MCF 10A (cell line): Measurements from ENCODE around the gene B3GAT1. TPM values are rescaled to one million over a fixed set of nuclear protein-coding genes. Genes with fewer than 3 reads are reported as not detected.
"Not testable (repeated sequence)": the region's sequence is repeated elsewhere in the genome, so short reads cannot be mapped to it uniquely, and the experiment has no call there.

Experiments used
- BruUV-seq: library from RNA; stranded (reverse); fragments of 400-500 nt; replicated peaks from 2 replicates; lab custom pipeline; 2021; lab: Mats Ljungman, UMichigan
- CTCF ChIA-PET: fragments of 300-600 bp; sonication (Branson Sonifier 250); formaldehyde crosslinking; extraction: SDS; loops from one replicate; lab custom pipeline; 2021; ENCODE audit warnings: antibody characterized with exemption, inconsistent platforms; lab: Yijun Ruan, JAX
- POLR2A ChIA-PET: fragments of 300-600, 350-650 bp; sonication (Branson Sonifier 250); formaldehyde crosslinking; extraction: SDS; loops from one replicate; lab custom pipeline; 2020; ENCODE audit warnings: antibody characterized with exemption, inconsistent platforms; lab: Yijun Ruan, JAX
- DNase-seq: peaks from one replicate; pipeline ENCODE4 v3.0.0-alpha.2; 2018; ENCODE audit not compliant: unreplicated experiment
- H3K27ac Mint-ChIP-seq: one replicate; pipeline ENCODE4 v1.8.0; 2022; ENCODE audit warnings: mild to moderate bottlenecking, low read depth, mixed read lengths; ENCODE audit not compliant: unreplicated experiment
- H3K27me3 Mint-ChIP-seq: one replicate; pipeline ENCODE4 v1.8.0; 2022; ENCODE audit warnings: mixed read lengths; ENCODE audit not compliant: insufficient read depth, unreplicated experiment
- H3K36me3 Mint-ChIP-seq: one replicate; pipeline ENCODE4 v1.8.0; 2022; ENCODE audit warnings: mild to moderate bottlenecking, moderate library complexity, mixed read lengths; ENCODE audit not compliant: insufficient read depth, unreplicated experiment
- H3K4me1 Mint-ChIP-seq: one replicate; pipeline ENCODE4 v1.8.0; 2022; ENCODE audit warnings: mixed read lengths; ENCODE audit not compliant: insufficient read depth, unreplicated experiment
- H3K4me3 Mint-ChIP-seq: one replicate; pipeline ENCODE4 v1.8.0; 2022; ENCODE audit warnings: mild to moderate bottlenecking, moderate library complexity, mixed read lengths; ENCODE audit not compliant: unreplicated experiment
- H3K9me3 Mint-ChIP-seq: one replicate; pipeline ENCODE4 v1.8.0; 2022; ENCODE audit warnings: mixed read lengths; ENCODE audit not compliant: unreplicated experiment
- intact Hi-C: fragments of 100-400 bp; cut with micrococcal nuclease; formaldehyde crosslinking; loops from 2 replicates; pipeline ENCODE4 v1.14.1; 2022
- total RNA-seq: library from RNA; stranded (reverse); gene quantifications from 2 replicates; pipeline ENCODE4 v1.2.3, GENCODE V29; 2022
- TF ChIP-seq, protein P1 (sequence below): fragments of 200-600 bp; IDR thresholded peaks from one replicate; pipeline ENCODE4 v1.8.0; 2022; ENCODE audit warnings: antibody characterized with exemption, mild to moderate bottlenecking; ENCODE audit not compliant: unreplicated experiment

Gene B3GAT1
- total RNA-seq, 1 experiment from 2014 or later = not detected

DNA sequence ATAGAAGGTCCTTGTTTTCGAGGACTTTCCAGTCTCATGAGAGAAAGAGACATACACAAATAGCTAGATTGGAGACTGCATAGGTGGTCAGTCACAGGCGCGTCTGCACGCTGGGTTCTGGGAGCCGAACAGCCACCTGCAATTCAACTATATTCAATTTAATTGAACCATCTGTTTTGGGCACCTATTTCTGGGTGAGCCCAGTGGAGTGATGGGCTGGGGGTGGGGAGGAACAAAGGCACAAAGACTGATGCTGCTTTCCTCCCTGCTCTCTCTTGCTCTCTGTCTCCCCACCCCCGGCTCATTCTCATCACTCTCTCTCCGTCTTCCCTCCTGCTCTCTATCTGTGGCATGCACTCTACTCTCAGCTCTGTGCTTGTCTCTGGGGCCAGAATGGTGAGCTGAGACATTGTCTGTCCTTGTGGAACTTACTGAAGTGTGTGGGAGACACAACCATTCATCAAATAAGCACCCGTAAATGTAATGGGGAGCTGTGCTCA, 48.1 kb upstream of the B3GAT1 start:
- no peak for DNase-seq
- CTCF ChIA-PET = interaction anchor here (0.5 kb wide), 1 partner anchor 416 kb away, joined by 3 read pairs; no protein-coding TSS in a partner anchor

DNA sequence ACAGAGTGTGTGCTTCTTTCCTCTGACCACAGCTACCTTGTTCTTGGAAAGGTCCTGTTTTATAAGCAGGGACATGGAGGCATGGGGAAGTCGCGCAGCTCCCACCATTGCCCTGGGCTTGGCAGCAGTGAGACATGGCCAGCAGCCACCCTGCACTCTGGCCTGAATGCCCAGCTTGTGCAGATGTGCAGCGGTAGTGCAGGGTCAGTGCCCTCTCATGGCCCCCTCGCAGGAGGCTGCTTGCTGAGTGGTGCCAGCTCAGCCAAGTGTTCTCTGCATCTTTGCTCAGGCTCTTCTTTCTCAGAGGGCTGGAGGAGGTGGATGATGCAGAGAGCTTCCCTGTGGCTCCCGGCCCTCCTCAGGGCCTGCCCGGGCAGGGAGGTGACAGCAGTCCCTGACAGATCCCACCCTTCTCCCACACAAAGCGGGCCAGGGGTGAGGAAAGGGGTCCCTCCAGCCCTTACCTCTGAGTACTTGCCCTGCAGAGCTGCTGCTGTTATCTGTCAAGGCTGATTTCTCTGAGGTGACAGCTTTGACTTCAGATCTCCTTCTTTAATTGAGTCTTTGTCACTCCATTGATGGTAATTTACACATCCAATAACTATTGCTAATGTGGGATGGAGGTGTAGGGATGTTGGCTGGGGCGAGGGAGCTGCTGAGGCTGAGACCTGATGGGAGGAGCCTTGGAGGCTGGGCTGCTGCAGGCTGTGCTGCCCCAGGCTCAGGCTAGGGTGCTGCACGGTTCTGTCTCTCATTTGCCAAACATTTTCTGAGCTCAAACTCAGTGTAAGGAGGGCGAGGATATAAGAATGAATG, 47.4 kb upstream of the B3GAT1 start:
- no peaks in the 10 kb centered on the region for H3K36me3 Mint-ChIP-seq
- H3K9me3 Mint-ChIP-seq = peaks cover 28% of the 10 kb centered on the region

More for the DNA sequence above, 48.1 kb upstream of the B3GAT1 start:
- BruUV-seq = no TSS peak
- no peak overlapping the region for H3K27ac Mint-ChIP-seq
- H3K4me3 Mint-ChIP-seq = no peak overlapping the region
- H3K9me3 Mint-ChIP-seq = peaks cover 22% of the 10 kb centered on the region
- no peaks in the 10 kb centered on the region for H3K4me1 Mint-ChIP-seq
- no peaks in the 10 kb centered on the region for H3K27me3 Mint-ChIP-seq
- TF ChIP-seq, protein P1, sequence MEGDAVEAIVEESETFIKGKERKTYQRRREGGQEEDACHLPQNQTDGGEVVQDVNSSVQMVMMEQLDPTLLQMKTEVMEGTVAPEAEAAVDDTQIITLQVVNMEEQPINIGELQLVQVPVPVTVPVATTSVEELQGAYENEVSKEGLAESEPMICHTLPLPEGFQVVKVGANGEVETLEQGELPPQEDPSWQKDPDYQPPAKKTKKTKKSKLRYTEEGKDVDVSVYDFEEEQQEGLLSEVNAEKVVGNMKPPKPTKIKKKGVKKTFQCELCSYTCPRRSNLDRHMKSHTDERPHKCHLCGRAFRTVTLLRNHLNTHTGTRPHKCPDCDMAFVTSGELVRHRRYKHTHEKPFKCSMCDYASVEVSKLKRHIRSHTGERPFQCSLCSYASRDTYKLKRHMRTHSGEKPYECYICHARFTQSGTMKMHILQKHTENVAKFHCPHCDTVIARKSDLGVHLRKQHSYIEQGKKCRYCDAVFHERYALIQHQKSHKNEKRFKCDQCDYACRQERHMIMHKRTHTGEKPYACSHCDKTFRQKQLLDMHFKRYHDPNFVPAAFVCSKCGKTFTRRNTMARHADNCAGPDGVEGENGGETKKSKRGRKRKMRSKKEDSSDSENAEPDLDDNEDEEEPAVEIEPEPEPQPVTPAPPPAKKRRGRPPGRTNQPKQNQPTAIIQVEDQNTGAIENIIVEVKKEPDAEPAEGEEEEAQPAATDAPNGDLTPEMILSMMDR = no peak
- no peaks in the 10 kb centered on the region for H3K36me3 Mint-ChIP-seq
- POLR2A ChIA-PET = interaction anchor here (0.6 kb wide), 1 partner anchor 9 kb away, joined by 5 read pairs; no protein-coding TSS in a partner anchor
- intact Hi-C loops = no loop called here

DNA sequence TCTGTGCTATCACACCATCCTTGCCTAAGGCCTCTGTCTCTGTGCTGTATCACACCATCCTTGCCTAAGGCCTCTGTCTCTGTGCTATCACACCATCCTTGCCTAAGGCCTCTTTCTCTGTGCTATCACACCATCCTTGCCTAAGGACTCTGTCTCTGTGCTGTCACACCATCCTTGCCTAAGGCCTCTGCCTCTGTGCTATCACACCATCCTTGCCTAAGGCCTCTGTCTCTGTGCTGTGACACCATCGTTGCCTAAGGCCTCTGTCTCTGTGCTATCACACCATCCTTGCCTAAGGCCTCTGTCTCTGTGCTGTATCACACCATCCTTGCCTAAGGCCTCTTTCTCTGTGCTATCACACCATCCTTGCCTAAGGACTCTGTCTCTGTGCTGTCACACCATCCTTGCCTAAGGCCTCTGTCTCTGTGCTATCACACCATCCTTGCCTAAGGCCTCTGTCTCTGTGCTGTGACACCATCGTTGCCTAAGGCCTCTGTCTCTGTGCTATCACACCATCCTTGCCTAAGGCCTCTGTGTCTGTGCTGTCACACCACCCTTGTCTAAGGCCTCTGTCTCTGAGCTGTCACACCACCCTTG, 45.5 kb upstream of the B3GAT1 start:
- H3K9me3 Mint-ChIP-seq = peaks cover 29% of the 10 kb centered on the region
- DNase-seq, H3K27me3 Mint-ChIP-seq, CTCF ChIA-PET, H3K4me3 Mint-ChIP-seq, H3K4me1 Mint-ChIP-seq, BruUV-seq, H3K27ac Mint-ChIP-seq, H3K36me3 Mint-ChIP-seq, intact Hi-C loops, POLR2A ChIA-PET: not testable (repeated sequence)

More for the DNA sequence above, 47.4 kb upstream of the B3GAT1 start:
- H3K4me1 Mint-ChIP-seq = no peaks in the 10 kb centered on the region
- DNase-seq = no peak
- H3K27me3 Mint-ChIP-seq = no peaks in the 10 kb centered on the region
- intact Hi-C loops = no loop called here
- no peak overlapping the region for H3K27ac Mint-ChIP-seq
- H3K4me3 Mint-ChIP-seq = no peak overlapping the region
- no TSS peak for BruUV-seq
- CTCF ChIA-PET = interaction anchor here (0.5 kb wide), 1 partner anchor 415 kb away, joined by 3 read pairs; no protein-coding TSS in a partner anchor
- POLR2A ChIA-PET = no interaction called here
- TF ChIP-seq, protein P1 = no peak

DNA sequence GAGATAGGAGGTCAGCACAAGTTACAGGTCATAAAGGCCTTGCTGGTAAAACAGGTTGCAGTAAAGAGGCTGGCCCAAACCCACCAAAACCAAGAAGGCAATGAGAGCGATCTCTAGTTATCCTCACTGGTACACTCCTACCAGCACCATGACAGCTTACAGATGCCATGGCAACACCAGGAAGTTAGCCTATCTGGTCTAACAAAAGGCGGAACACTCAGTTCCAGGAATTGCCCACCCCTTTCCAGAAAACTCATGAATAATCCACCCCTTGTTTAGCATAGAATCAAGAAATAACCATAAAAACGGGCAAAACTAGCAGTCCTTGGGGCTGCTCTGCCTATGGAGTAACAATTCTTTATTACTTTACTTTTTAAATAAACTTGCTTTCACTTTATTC, 43.5 kb upstream of the B3GAT1 start:
- Mint-ChIP-seq H3K27me3 (no peaks in the 10 kb centered on the region), H3K4me3 (no peak overlapping the region), H3K27ac (no peak overlapping the region), H3K9me3 (peaks cover 26% of the 10 kb centered on the region), H3K36me3 (no peaks in the 10 kb centered on the region), H3K4me1 (no peaks in the 10 kb centered on the region)
- no TSS peak for BruUV-seq
- intact Hi-C loops = no loop called here
- TF ChIP-seq, protein P1 = no peak
- ChIA-PET CTCF (no interaction called here), POLR2A (no interaction called here)
- no peak for DNase-seq
